PC-3 (cell line): ENCODE measurements around the gene ZNF18. TPM values are rescaled to one million over a fixed set of nuclear protein-coding genes. Genes with fewer than 3 reads are reported as not detected.

ENCODE experiments used
- ATAC-seq: fragments of 200-7000 bp; cut with Tn5 transposase; 2 replicates; pipeline ENCODE4 v1.9.1; 2020; ENCODE audit warnings: mild to moderate bottlenecking, moderate library complexity
- BruUV-seq: library from RNA; stranded (reverse); fragments of 400-500 nt; replicated peaks from 2 replicates; lab custom pipeline; 2021; lab: Mats Ljungman, UMichigan
- CTCF ChIA-PET: fragments of 300-600 bp; sonication (Branson Sonifier 250); formaldehyde crosslinking; loops from one replicate; lab custom pipeline; 2022; ENCODE audit warnings: antibody characterized with exemption; lab: Charles Lee
- POLR2A ChIA-PET: fragments of 300-600 bp; sonication (Branson Sonifier 250); formaldehyde crosslinking; loops from one replicate; lab custom pipeline; 2022; ENCODE audit warnings: antibody characterized with exemption; ENCODE audit not compliant: unreplicated experiment; lab: Charles Lee
- DNase-seq: peaks from one replicate; pipeline ENCODE4 v3.0.0-alpha.2; 2015
- H2AFZ ChIP-seq: fragments of 300-600 bp; sonication (generic); 2 replicates; pipeline ENCODE4 v1.6.0; 2016; ENCODE audit warnings: antibody characterized with exemption, low read length
- H3F3A ChIP-seq: fragments of 300-600 bp; sonication (generic); one replicate; pipeline ENCODE4 v1.6.0; 2017; ENCODE audit warnings: antibody characterized with exemption, low read length, control low read depth, mild to moderate bottlenecking; ENCODE audit not compliant: unreplicated experiment
- H3K27ac ChIP-seq: fragments of 300-600 bp; sonication (generic); 2 replicates; pipeline ENCODE4 v1.5.1; 2016; ENCODE audit warnings: mild to moderate bottlenecking, low read length
- H3K27me3 ChIP-seq: fragments of 300-600 bp; sonication (generic); 2 replicates; pipeline ENCODE4 v1.6.1; 2016; ENCODE audit warnings: low read length, mixed read lengths
- H3K36me3 ChIP-seq: fragments of 300-600 bp; sonication (generic); 2 replicates; pipeline ENCODE4 v1.6.1; 2016; ENCODE audit warnings: low read depth, mixed run types, low read length, mixed read lengths
- H3K4me1 ChIP-seq: fragments of 300-600 bp; sonication (generic); 2 replicates; pipeline ENCODE4 v1.5.1; 2016; ENCODE audit warnings: low read length; ENCODE audit not compliant: insufficient read depth
- H3K4me2 ChIP-seq: fragments of 300-600 bp; sonication (generic); 2 replicates; pipeline ENCODE4 v1.6.0; 2016; ENCODE audit warnings: low read length
- H3K4me3 ChIP-seq: fragments of 300-600 bp; sonication (generic); 2 replicates; pipeline ENCODE4 v1.5.1; 2016; ENCODE audit warnings: mild to moderate bottlenecking, low read length, mixed read lengths
- H3K79me2 ChIP-seq: fragments of 300-600 bp; sonication (generic); 2 replicates; pipeline ENCODE4 v1.6.1; 2017; ENCODE audit warnings: low read length, mixed read lengths
- H3K9ac ChIP-seq: fragments of 300-600 bp; sonication (generic); 2 replicates; pipeline ENCODE4 v1.6.0; 2016; ENCODE audit warnings: mild to moderate bottlenecking, low read length
- H3K9me2 ChIP-seq: fragments of 300-600 bp; sonication (generic); replicated peaks from 2 replicates; pipeline ENCODE4 v1.6.1; 2016; ENCODE audit warnings: mixed run types, low read length, mixed read lengths
- H3K9me3 ChIP-seq: fragments of 300-600 bp; sonication (generic); 2 replicates; pipeline ENCODE4 v1.6.1; 2016; ENCODE audit warnings: low read length, mixed read lengths
- H4K20me1 ChIP-seq: fragments of 300-600 bp; sonication (generic); 2 replicates; pipeline ENCODE4 v1.6.1; 2016; ENCODE audit warnings: low read length, mixed read lengths
- EZH2 ChIP-seq: fragments of 300-600 bp; sonication (generic); IDR thresholded peaks from one replicate; pipeline ENCODE4 v1.6.1; 2017; ENCODE audit warnings: antibody characterized with exemption, mild to moderate bottlenecking, low read length; ENCODE audit not compliant: unreplicated experiment
- EZH2phosphoT487 ChIP-seq: fragments of 300-600 bp; sonication (generic); IDR thresholded peaks from 2 replicates; pipeline ENCODE4 v1.6.1; 2018; ENCODE audit warnings: mild to moderate bottlenecking, antibody characterized with exemption, low read length, borderline replicate concordance
- intact Hi-C: fragments of 100-400 bp; cut with micrococcal nuclease; formaldehyde crosslinking; loops from 2 replicates; pipeline ENCODE4 v1.9.0; 2023
- total RNA-seq: library from RNA; depleted of rRNA; stranded (reverse); fragments of >200 nt; gene quantifications from 2 replicates; pipeline ENCODE4 v1.2.3, GENCODE V29; 2014
- TF ChIP-seq, protein P1 (sequence below): fragments of 300-600 bp; sonication (generic); conservative IDR thresholded peaks from 2 replicates; pipeline ENCODE4 v1.5.1; 2017; ENCODE audit warnings: antibody characterized with exemption, low read depth, mild to moderate bottlenecking, low read length

The ZNF18 gene
- total RNA-seq, 1 experiment from 2014 or later, result 10.1 TPM

DNA sequence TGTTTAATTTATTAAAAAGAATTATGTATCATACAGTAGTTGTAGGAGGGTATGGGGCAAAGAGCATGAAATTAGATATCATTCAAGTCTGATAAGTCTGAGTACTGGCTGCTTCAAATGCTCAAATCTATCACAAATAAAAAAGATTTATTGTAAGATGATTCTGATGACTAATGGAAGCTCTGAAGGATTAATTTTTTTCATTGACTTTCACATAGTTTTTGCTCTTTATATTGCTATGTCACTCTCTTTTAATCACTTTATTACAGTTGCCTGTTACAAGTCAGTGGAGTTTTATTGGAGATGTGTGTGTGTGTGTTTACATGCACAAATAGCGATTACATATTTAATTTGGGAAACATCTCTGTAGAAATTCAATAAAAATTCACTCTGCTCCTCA, 38.4 kb upstream of the ZNF18 start:
- intact Hi-C loops, result loop anchor here (10.0 kb wide), 1 partner anchor 69 kb away; no protein-coding TSS in a partner anchor
- CTCF ChIA-PET, result no interaction called here

DNA sequence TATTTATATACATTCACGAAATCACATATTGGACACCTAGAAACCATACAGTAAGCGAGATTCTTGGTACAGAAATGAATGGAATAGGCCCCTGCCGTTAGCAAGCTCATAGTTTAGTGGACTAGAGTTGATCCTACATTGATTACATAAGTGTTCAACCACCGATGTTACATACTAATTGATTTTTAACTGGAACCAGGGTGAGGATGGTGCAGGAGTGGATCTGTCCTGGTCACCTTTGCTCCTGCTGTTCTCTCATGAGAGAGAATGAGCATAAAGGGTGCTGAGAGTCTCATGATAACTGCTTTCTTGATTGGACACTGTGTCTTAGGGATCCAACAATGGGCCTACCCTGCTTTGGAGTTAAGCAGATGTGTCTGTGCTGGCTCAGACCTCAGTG, 37.3 kb upstream of the ZNF18 start:
- no peaks in the 10 kb centered on the region for H3K9me2 ChIP-seq
- H3K4me1 ChIP-seq, result peaks cover 16% of the 10 kb centered on the region
- H3K4me2 ChIP-seq, result no peak overlapping the region
- no peak for DNase-seq
- no peak for ATAC-seq
- intact Hi-C loops, result loop anchor here (10.0 kb wide), 1 partner anchor 70 kb away; no protein-coding TSS in a partner anchor
- CTCF ChIA-PET, result no interaction called here
- no TSS peak for BruUV-seq
- no peak overlapping the region for H3K27ac ChIP-seq
- peaks cover 38% of the 10 kb centered on the region for H4K20me1 ChIP-seq
- peaks cover 97% of the 10 kb centered on the region for H3K79me2 ChIP-seq
- no peak overlapping the region for H2AFZ ChIP-seq
- H3K4me3 ChIP-seq, result no peak overlapping the region
- no peaks in the 10 kb centered on the region for H3K9me3 ChIP-seq
- H3K36me3 ChIP-seq, result no peaks in the 10 kb centered on the region; the same call in 1 of the 2 replicates
- no peak for TF ChIP-seq EZH2phosphoT487
- TF ChIP-seq, protein P1, sequence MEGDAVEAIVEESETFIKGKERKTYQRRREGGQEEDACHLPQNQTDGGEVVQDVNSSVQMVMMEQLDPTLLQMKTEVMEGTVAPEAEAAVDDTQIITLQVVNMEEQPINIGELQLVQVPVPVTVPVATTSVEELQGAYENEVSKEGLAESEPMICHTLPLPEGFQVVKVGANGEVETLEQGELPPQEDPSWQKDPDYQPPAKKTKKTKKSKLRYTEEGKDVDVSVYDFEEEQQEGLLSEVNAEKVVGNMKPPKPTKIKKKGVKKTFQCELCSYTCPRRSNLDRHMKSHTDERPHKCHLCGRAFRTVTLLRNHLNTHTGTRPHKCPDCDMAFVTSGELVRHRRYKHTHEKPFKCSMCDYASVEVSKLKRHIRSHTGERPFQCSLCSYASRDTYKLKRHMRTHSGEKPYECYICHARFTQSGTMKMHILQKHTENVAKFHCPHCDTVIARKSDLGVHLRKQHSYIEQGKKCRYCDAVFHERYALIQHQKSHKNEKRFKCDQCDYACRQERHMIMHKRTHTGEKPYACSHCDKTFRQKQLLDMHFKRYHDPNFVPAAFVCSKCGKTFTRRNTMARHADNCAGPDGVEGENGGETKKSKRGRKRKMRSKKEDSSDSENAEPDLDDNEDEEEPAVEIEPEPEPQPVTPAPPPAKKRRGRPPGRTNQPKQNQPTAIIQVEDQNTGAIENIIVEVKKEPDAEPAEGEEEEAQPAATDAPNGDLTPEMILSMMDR, result no peak
- TF ChIP-seq EZH2, result no peak
- no peaks in the 10 kb centered on the region for H3F3A ChIP-seq
- POLR2A ChIA-PET, result interaction anchor here (0.7 kb wide), 1 partner anchor 14 kb away, joined by 3 read pairs; no protein-coding TSS in a partner anchor
- H3K9ac ChIP-seq, result no peak overlapping the region
- H3K27me3 ChIP-seq, result no peaks in the 10 kb centered on the region

More for the DNA sequence above, 38.4 kb upstream of the ZNF18 start:
- TF ChIP-seq EZH2 (no peak), EZH2phosphoT487 (no peak)
- TF ChIP-seq, protein P1, result no peak
- Histone ChIP-seq H3K9me3 (no peaks in the 10 kb centered on the region), H3K4me1 (peaks cover 28% of the 10 kb centered on the region), H4K20me1 (peaks cover 47% of the 10 kb centered on the region), H3F3A (peaks cover 5% of the 10 kb centered on the region), H3K4me2 (no peak overlapping the region), H3K79me2 (peaks cover 93% of the 10 kb centered on the region), H3K4me3 (no peak overlapping the region), H3K9ac (no peak overlapping the region), H2AFZ (no peak overlapping the region), H3K9me2 (no peaks in the 10 kb centered on the region), H3K27ac (no peak overlapping the region), H3K36me3 (no peaks in the 10 kb centered on the region; the same call in 1 of the 2 replicates), H3K27me3 (no peaks in the 10 kb centered on the region)
- POLR2A ChIA-PET, result interaction anchor here (1.0 kb wide), 1 partner anchor 38 kb away, joined by 4 read pairs; the partner anchor contains the start of gene ZNF18
- ATAC-seq, result peak; percentile 57
- peak; percentile 36 for DNase-seq
- no TSS peak for BruUV-seq

DNA sequence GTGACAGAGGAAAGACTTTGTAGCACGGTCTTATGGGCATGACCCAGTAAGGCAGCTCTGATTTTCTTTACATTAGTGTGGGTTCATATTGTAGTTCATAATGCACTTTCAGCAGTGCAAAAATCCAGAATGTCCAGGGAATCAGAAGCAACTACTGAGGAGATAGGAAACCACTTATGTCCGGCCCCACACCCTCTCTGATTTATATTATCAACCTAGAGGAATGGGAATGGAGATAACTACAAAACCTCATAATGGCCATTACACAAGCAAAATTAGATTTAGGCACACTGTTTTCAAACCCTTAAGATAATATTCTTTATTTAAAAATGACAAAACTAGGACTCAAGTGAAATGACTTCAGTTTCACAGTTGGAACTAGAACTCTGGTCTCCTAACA, 31.3 kb upstream of the ZNF18 start:
- H3K27ac ChIP-seq, result no peak overlapping the region
- CTCF ChIA-PET, result no interaction called here
- POLR2A ChIA-PET, result no interaction called here

More for the DNA sequence above, 31.3 kb upstream of the ZNF18 start:
- ATAC-seq (no peak), DNase-seq (no peak)
- Histone ChIP-seq H3K4me3 (no peak overlapping the region), H2AFZ (no peak overlapping the region), H3K9me3 (no peaks in the 10 kb centered on the region), H3K27me3 (no peaks in the 10 kb centered on the region), H3F3A (peaks cover 3% of the 10 kb centered on the region), H3K9me2 (no peaks in the 10 kb centered on the region), H3K36me3 (peaks cover 6% of the 10 kb centered on the region), H3K9ac (no peak overlapping the region), H4K20me1 (peaks cover 44% of the 10 kb centered on the region), H3K4me1 (peaks cover 34% of the 10 kb centered on the region), H3K4me2 (no peak overlapping the region), H3K79me2 (peaks cover 96% of the 10 kb centered on the region)
- TF ChIP-seq EZH2phosphoT487 (no peak), EZH2 (no peak)
- TF ChIP-seq, protein P1, result no peak
- intact Hi-C loops, result no loop called here
- no TSS peak for BruUV-seq
